GM04503 (cell line): Measurements from ENCODE around the gene TTC23L.
"Not testable (repeated sequence)": the region's sequence is repeated elsewhere in the genome, so short reads cannot be mapped to it uniquely, and the experiment has no call there.

Experiments used
- DNase-seq: peaks from one replicate; pipeline ENCODE4 v3.0.0-alpha.2; 2012; ENCODE audit warnings: low read depth

Gene TTC23L

DNA sequence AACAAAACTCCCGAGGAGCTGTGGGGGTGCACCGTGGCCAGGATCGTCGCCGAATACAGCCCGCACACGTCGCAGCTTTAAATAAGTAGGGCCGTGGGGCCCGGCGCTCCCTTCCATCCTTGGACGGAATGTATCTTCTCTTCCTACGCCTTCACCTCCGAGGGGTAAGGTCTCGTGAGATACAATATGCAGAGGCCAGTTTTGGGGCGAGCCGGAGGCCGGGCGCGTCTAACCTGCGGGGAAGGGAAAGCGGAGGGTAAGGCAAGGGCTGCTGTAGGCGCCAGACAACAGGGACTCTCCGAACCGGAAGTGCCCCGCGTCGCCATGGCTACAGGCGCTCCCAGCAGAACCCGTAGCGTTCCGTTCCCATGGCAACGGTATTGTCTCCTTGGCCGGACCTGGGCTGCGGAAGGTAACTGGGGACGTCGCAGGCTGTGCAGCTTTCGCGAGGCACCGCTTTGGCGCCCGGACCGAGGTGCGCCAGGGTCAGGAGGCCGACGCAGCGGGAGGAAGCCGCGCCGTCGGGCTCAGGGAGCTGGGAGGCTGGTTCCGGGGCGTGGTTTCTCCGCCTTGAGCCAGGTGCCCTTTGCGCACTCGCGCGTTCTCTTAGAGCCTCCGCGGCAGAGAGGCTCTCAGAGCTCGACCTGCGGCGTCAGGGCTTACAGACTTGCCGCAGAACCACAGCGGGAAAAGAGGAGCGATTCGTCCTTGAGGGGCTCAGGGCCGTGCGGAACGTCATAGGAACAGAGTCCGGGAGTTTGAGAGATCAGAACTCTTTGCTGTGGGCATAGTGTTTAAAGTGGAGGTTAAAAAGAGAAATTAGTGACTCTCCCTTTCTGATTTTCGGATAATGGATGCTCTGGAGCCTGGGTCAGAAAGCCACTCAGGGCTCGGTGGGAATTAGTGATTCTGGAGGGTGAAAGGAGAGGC is at the start of gene TTC23L:
Gene TTC23L (plus strand): TSS at position 380 of the 930 bp plus-strand sequence. CDS start 1,508 bp downstream, outside the sequence.
- DNase-seq = peak; percentile 37

GRCh38 chr5:34789639-34790038 is 49.3 kb upstream of the TTC23L start:
- no peak for DNase-seq

DNA sequence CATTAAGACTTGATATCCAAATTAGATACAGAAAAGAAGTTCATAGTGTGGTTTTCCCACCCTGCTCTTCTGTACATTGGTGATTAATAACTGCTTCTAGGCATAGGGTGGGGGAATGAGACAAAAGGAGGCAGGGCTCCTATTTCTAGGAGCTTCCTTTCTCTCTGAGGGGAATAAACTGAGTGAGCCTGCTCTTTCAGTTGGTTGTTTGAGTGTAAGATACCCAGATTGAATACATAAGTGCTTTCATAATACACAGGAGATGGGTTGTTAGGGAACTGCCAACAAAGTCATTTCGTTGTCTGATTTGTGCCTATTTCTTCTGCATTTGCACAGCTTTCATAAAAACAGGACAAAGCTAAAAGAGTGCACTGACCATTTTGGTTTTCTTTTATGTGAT is 48.9 kb upstream of the TTC23L start:
- DNase-seq = peak; percentile 2

DNA sequence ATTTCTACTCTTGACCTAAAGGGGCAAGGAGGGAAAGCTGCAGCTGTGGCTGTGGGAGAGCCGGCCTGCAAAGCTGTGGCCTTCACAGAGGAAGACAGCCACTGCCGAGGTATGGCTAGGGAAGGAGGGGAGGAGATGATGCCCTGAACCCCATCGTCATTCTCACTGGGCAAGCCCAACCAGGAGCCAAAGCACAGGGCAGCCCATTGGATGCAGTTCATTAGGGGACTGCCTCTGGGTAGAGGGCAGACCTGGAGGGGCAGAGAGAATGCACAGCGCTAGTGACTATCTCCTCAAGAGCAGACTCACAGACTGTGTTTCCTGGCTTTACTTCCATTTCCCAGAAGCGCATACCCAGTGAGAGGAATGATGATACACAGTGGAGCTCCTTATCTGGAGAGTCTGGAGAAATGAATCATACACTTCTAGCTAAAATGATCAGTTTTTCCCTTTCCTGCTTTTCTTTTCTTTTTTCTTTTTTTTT is 47.2 kb upstream of the TTC23L start:
- DNase-seq = no peak

- DNase-seq = no peak
Measured at GRCh38 chr5:34802834-34803563, 36.0 kb upstream of the TTC23L start.

DNA sequence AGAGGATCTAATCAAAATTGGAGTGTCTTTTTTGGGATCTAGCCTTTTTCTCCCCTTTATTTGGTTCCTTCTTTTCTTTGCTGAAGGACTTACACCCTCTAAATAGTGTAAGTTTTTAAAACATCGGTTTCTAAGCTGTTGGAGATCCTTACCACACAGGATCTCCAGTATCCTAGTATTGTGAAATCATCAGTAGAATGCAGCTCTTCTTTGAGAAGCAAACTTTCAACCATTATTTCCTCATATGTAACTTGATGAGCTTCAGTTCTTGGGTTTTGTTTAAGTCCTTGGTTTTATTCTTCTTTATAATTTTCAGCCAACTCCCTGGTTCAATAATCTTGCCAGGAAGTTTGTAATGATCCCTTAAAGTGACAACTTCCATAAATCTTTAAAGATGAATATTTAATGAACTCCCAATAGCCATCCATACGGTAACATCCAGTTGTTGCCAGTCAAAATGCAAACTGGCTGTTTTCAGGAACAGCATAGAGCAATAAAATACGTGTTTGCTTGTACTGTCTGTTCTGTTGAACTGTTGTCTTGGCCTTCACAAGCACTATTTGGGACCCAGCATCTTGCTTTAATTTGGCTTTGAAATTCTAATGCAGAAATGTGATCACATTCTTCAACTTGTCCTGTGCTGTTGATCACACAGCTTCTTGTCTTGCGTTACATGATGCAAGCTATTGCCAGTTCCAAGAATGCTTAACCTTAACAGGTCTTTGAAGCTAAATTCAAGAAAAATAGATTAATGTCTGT is 34.8 kb upstream of the TTC23L start:
- DNase-seq = no peak

- no peak for DNase-seq
Measured at GRCh38 chr5:34804913-34805312, 34.1 kb upstream of the TTC23L start.

- no peak for DNase-seq
Measured at GRCh38 chr5:34806532-34806931, 32.4 kb upstream of the TTC23L start.

DNA sequence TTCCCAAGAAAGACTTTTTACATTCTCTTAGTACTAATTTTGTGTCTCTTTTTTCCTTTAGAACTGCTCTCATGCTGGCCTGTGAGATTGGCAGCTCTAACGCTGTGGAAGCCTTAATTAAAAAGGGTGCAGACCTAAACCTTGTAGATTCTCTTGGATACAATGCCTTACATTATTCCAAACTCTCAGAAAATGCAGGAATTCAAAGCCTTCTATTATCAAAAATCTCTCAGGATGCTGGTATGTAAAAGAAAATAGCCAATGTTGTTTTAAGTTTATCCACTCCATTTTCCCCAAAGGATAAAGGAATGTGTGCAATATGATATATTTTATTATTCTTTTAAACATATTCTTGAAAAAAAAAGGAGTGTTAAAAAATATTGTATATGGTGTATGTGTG is 27.3 kb upstream of the TTC23L start:
- no peak for DNase-seq

DNA sequence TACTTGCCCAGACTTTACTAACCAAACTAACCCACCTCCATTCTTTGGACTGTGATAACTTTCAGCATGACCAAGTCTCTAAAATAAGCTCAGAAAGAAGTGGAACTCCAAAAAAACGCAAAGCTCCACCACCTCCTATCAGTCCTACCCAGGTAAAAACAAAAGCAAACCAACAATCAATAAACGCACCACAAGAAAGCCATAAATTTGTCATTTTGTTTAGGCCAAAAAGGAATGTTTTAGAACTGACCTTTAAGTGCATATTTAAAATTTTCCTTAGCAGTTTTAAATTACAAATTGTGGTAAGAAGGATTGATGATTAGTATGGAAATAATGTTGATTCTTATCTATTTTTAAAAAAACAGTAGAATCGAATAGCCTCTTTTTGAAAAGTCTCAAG is 25.5 kb upstream of the TTC23L start:
- no peak for DNase-seq

GRCh38 chr5:34817558-34818351 is 21.2 kb upstream of the TTC23L start:
- peak; percentile 40 for DNase-seq

DNA sequence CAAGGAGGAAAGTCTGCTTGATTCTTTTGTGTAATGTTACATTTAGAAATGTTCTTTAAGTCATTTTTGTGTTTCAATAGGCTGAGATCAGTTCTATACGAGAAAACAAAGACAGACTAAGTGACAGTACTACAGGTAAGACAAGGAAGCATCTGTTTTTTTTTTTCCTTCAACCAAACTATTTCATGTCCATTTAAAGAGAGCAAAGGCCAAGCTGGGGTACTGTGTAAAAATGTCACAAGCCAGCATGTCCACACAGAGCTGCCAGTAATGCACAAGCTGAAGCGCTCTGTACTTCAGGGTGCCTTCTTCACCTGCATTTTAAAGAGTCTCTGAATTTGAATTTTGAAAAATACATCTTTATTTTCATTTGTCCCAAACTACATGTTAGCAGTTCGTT is 20.2 kb upstream of the TTC23L start:
- no peak for DNase-seq

DNA sequence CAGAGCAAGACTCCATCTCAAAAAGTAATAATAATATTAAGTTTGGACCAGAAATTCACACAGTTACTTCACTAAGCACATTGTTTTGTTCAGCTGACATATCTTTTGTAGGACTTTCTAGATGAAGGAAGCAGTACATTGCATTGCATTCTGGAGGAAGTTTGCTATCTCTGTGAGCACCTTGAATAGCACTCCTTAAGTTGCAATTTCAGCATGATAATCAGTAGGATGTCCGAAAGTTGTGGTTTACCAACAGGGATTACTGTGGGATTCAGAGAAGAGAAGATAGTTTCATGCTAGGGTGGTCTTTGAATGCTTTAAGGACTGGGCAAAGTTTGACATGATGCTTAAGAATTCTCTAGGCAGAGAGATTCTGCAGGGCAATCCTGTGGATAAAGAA is 18.4 kb upstream of the TTC23L start:
- DNase-seq = no peak

- no peak for DNase-seq
Measured at GRCh38 chr5:34822956-34823715, 15.8 kb upstream of the TTC23L start.

GRCh38 chr5:34826347-34826746 is 12.6 kb upstream of the TTC23L start:
- DNase-seq = no peak

- no peak for DNase-seq
Measured at GRCh38 chr5:34827588-34828506, 11.1 kb upstream of the TTC23L start.

DNA sequence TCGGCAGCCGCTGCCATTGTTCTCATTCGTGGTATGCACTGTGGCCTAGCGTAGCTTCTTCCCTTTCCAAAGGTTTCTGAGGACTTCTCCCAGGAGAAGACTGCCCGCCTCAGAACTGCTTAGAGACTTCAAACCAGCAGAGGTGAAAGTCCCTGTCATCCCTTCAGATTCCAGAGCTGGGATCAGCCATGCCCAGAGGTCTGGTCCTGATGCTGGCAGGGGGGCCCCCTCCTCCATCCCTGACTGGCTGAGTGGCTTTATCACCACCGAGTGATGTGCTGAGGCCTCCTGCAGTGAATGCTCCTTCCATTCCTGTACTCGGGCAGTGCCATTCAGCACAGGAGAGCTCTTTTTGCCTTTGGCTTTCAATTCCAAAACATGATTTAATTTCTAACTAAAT is 8.1 kb upstream of the TTC23L start:
- DNase-seq = not testable (repeated sequence)

GRCh38 chr5:34831303-34831702 is 7.7 kb upstream of the TTC23L start:
- no peak for DNase-seq

DNA sequence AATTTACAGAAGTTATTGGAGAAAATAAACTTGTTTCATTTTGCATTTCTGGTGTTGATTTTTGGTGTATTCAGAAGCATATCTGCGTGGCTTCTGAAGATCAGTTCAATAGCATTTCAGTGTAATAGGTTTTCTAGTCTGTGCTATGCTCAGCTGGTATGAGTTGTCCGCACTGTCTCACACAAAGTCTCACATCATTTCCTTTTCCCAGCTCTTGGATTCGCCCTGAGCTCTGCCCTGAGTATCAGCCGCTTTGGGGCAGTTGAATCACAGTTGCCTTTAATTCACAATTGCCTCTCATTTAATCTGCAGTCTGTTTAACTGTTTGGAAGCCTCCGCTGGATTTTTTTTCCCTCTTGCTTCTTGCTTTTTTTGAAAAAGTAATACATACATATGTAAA is 6.4 kb upstream of the TTC23L start:
- no peak for DNase-seq

DNA sequence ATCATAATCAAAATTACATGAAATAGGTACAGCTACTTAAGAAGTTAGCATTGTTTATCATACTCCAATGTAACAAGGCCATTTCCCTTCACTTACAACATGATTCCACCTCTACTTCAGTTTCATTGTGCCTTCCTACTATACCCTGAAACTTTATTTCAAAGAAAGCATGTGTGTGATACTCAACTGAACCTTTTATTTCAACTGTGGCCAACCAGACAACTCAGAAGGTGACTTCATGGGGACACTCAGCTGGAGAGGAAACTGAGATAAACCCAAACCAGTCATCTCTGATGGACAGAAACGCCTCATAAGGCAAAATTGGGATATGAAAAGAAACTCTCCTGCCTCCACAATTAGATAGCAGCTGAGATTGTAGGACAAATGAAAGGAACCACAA is 5.9 kb upstream of the TTC23L start:
- no peak for DNase-seq
